Muscle of leg (tissue), 11 donors: Measurements from ENCODE around the gene F5. TPM values are rescaled to one million over a fixed set of nuclear protein-coding genes. Genes with fewer than 3 reads are reported as not detected.

Experiments
- DNase-seq: peaks from one replicate; pipeline ENCODE4 v3.0.0; 2013
- H3K27ac ChIP-seq: one replicate; pipeline ENCODE4 v1.5.1; 2013; ENCODE audit warnings: mild to moderate bottlenecking, low read length, control low read depth
- H3K27me3 ChIP-seq: one replicate; pipeline ENCODE4 v1.6.1; 2013; ENCODE audit warnings: low read length; ENCODE audit not compliant: control insufficient read depth, insufficient read depth
- H3K36me3 ChIP-seq: one replicate; pipeline ENCODE4 v1.6.1; 2013; ENCODE audit warnings: low read length; ENCODE audit not compliant: control insufficient read depth, insufficient read depth
- H3K4me1 ChIP-seq: one replicate; pipeline ENCODE4 v1.6.1; 2013; ENCODE audit warnings: low read length; ENCODE audit not compliant: control insufficient read depth, insufficient read depth
- H3K4me3 ChIP-seq: one replicate; pipeline ENCODE4 v1.5.1; 2013; ENCODE audit warnings: low read length, control low read depth
- H3K9me3 ChIP-seq: replicated peaks from 2 replicates; pipeline ENCODE4 v1.6.1; 2013; ENCODE audit warnings: low read depth, low read length; ENCODE audit not compliant: control insufficient read depth
- WGBS: methylation state at CpG from one replicate; pipeline ENCODE4 v1.1.5; 2013; ENCODE audit warnings: missing lambda C conversion rate; ENCODE audit not compliant: insufficient coverage; 5-methylcytosine and 5-hydroxymethylcytosine counted together
- polyA plus RNA-seq, 8 donors: library from polyadenylated mRNA; unstranded; fragments of 120-200 nt; gene quantifications; one replicate each; pipeline versions ENCODE4 v1.2.1 to v1.2.3, GENCODE V29; 2013; ENCODE audit warnings: inconsistent platforms in 1 of 8, low replicate concordance in 1 of 8; ENCODE audit not compliant: insufficient read length in 8 of 8, insufficient read depth in 1 of 8
- total RNA-seq: library from RNA; stranded (reverse); fragments of 120-200 nt; gene quantifications from one replicate; pipeline ENCODE4 v1.2.4, GENCODE V29; 2013

The F5 gene
- total and polyA plus RNA-seq, 9 donors, result 0.07 to 0.71 (median 0.38) TPM

- Histone ChIP-seq H3K4me3 (no peak overlapping the region), H3K27me3 (no peaks in the 10 kb centered on the region), H3K36me3 (no peaks in the 10 kb centered on the region), H3K4me1 (no peaks in the 10 kb centered on the region), H3K27ac (no peak overlapping the region), H3K9me3 (no peaks in the 10 kb centered on the region)
- DNase-seq, result no peak
- 83% methylated on average over 3 of the region's 5 CpGs for WGBS
Measured at GRCh38 chr1:169615803-169616202, 29.5 kb upstream of the F5 start.

- H3K9me3 ChIP-seq, result no peaks in the 10 kb centered on the region
- WGBS, result 100% methylated on average over 1 of the region's 6 CpGs
- no peaks in the 10 kb centered on the region for H3K4me1 ChIP-seq
- H3K27ac ChIP-seq, result no peak overlapping the region
- no peaks in the 10 kb centered on the region for H3K36me3 ChIP-seq
- no peaks in the 10 kb centered on the region for H3K27me3 ChIP-seq
- no peak overlapping the region for H3K4me3 ChIP-seq
- DNase-seq, result no peak
Measured at GRCh38 chr1:169610858-169611257, 24.6 kb upstream of the F5 start.

DNA sequence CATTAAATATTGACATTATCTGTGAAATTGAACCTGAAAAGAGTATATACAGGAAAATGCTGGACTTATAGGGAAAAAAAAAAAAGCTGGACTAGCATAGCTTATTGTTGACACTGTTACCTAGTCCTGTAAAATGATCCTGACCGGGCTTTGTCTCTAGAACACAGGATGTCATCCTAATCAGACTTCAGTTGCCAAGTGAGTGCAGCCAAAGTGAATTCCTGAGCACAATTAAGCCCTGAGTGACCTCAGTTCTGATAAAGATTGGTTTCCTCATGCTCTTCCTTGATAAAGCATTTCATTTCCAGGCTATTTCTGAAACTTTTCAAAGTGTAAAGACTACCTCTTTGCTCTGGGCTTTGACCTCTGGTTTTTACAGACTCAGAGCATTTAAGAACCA lies 23.8 kb upstream of the F5 start:
- WGBS, result 21% methylated on average over 1 of the region's 1 CpG
- DNase-seq, result peak; percentile 39
- Histone ChIP-seq H3K36me3 (no peaks in the 10 kb centered on the region), H3K9me3 (no peaks in the 10 kb centered on the region), H3K27ac (no peak overlapping the region), H3K4me3 (no peak overlapping the region), H3K27me3 (no peaks in the 10 kb centered on the region), H3K4me1 (no peaks in the 10 kb centered on the region)

GRCh38 chr1:169608226-169608625 lies 21.9 kb upstream of the F5 start:
- Histone ChIP-seq H3K9me3 (no peaks in the 10 kb centered on the region), H3K27ac (no peak overlapping the region), H3K36me3 (no peaks in the 10 kb centered on the region), H3K4me1 (no peaks in the 10 kb centered on the region), H3K4me3 (no peak overlapping the region), H3K27me3 (no peaks in the 10 kb centered on the region)
- DNase-seq, result no peak
- WGBS, result 100% methylated on average over 1 of the region's 4 CpGs

DNA sequence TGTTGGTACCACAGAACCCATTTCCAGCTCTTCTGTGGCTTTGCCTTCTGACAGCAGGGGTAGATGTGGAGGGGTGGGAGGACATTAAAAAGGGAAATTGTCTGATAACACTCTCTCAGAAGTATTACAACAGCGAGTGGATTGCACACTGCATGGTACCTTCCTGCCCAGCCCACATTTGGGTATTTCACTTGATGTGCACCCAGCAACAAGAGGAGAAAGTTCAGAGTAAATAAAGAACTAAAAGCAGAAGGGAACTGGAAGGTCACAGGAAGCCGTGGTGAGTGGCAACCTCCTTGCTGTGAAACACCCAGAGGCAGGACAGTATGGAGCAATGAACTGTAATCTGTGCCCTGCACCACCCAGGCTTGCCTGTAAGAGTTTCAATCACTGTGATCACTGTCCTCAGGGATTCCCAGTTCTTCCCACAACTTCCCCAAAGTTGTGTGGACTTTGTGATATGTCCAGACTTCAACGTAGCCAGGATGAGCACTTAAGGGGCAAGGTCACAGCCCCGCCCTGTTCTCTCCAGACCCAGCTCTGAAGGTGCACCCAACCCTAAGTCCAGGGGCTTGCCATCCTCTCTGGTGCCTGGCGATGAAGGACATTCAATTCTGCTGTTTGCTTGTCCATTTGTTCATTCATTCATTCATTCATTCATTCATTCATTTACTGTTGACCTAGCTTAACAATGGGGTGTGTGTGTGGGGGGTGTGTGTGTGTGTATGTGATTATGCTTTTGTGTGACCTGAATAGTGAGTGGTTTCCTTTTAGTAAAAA lies 18.7 kb upstream of the F5 start:
- Histone ChIP-seq H3K27me3 (no peaks in the 10 kb centered on the region), H3K9me3 (no peaks in the 10 kb centered on the region), H3K4me1 (no peaks in the 10 kb centered on the region), H3K4me3 (no peak overlapping the region), H3K27ac (no peak overlapping the region), H3K36me3 (no peaks in the 10 kb centered on the region)
- WGBS, result 51% methylated on average over 3 of the region's 5 CpGs
- peak; percentile 16 for DNase-seq

DNA sequence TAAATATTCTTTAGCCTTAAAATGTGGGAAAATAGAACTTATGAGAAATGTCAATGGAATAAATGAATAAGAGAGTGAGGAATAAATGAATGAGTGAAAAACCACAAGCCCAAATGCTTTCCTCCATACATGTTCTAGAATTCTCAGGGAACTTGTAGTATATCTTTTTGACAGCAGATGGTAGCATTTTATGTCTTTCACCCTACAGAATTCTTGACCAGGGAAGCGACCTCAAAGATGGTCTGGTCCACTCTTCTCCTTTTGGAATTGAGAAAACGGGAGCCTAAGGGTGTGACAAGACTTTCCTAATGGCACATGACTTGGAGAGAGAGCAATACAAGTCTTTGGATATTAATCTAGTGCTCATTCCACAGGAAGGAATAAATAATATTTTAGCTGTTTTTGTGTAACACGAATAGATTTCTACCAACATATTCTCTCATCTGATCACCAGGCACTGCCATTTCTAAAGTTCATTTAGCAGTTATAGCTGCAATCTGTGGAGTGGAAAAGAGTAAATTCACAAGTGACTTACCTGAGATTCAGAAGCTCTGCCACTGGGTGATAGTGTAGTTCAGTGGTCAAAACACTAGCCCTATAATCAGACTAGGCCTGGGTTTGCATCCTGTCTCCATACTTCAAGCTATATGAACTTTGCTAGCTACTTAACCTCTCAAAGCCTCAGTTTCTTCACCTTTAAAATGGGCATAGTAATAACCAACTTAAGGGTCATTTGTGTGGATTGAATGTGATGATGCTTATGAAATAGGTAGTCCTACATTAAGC lies 15.0 kb upstream of the F5 start:
- H3K27me3 ChIP-seq, result no peaks in the 10 kb centered on the region
- no peak overlapping the region for H3K27ac ChIP-seq
- no CpG with 5 or more reads among the region's 3 CpGs for whole genome bisulfite sequencing
- H3K4me3 ChIP-seq, result no peak overlapping the region
- H3K4me1 ChIP-seq, result no peaks in the 10 kb centered on the region
- peak; percentile 24 for DNase-seq
- H3K9me3 ChIP-seq, result no peaks in the 10 kb centered on the region
- no peaks in the 10 kb centered on the region for H3K36me3 ChIP-seq

- no peaks in the 10 kb centered on the region for H3K36me3 ChIP-seq
- 20% methylated on average over 1 of the region's 3 CpGs for WGBS
- H3K4me3 ChIP-seq, result no peak overlapping the region
- no peaks in the 10 kb centered on the region for H3K4me1 ChIP-seq
- no peaks in the 10 kb centered on the region for H3K9me3 ChIP-seq
- no peaks in the 10 kb centered on the region for H3K27me3 ChIP-seq
- DNase-seq, result peak; percentile 11
- H3K27ac ChIP-seq, result no peak overlapping the region
Measured at GRCh38 chr1:169595764-169596711, 9.8 kb upstream of the F5 start.

- H3K27me3 ChIP-seq, result no peaks in the 10 kb centered on the region
- WGBS, result 57% methylated on average over 1 of the region's 3 CpGs
- no peak overlapping the region for H3K27ac ChIP-seq
- H3K4me3 ChIP-seq, result no peak overlapping the region
- H3K9me3 ChIP-seq, result no peaks in the 10 kb centered on the region
- no peak for DNase-seq
- H3K4me1 ChIP-seq, result no peaks in the 10 kb centered on the region
- no peaks in the 10 kb centered on the region for H3K36me3 ChIP-seq
Measured at GRCh38 chr1:169594391-169594790, 8.1 kb upstream of the F5 start.

GRCh38 chr1:169590932-169591331 lies 4.7 kb upstream of the F5 start:
- no peaks in the 10 kb centered on the region for H3K9me3 ChIP-seq
- peaks cover 10% of the 10 kb centered on the region for H3K27me3 ChIP-seq
- H3K4me1 ChIP-seq, result no peaks in the 10 kb centered on the region
- WGBS, result no CpG with 5 or more reads among the region's 5 CpGs
- no peak for DNase-seq
- no peak overlapping the region for H3K27ac ChIP-seq
- no peaks in the 10 kb centered on the region for H3K36me3 ChIP-seq
- H3K4me3 ChIP-seq, result no peak overlapping the region
